Lower leg skin (tissue), 3 donors: Measurements from ENCODE around the gene CACNA1H.

Experiments used
- POLR2A ChIP-seq, 2 donors: fragments of 450-650 bp; IDR thresholded peaks; one replicate each; pipeline ENCODE4 v1.6.1; 2016 to 2017; ENCODE audit warnings: antibody characterized with exemption in 2 of 2, mild to moderate bottlenecking in 1 of 2, moderate library complexity in 1 of 2
- TF ChIP-seq, protein P1 (sequence below), 3 donors: fragments of 450-650 bp; IDR thresholded peaks; one replicate each; pipeline ENCODE4 v1.5.1; 2016; ENCODE audit warnings: antibody characterized with exemption in 3 of 3, mild to moderate bottlenecking in 3 of 3, moderate library complexity in 2 of 3

DNA sequence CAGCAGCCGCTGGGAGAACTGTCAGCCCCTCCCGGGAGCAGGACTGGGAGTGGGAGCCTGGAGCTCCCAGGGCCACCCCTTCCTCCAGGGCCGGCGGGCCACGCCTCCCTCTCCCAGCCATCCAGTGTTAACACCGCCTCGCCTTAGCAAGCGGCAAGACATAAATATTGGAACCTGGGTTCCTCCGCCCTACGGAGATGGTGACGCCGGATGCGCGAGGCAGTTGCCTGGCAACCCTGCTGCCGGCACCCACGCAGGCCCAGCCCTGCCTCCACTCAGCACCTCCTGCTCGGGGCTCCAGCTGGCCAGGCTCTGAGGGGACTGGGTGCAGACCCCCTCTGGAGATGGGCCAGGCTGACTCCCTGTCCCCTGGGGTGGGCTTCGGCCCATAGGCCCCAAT is 27.4 kb upstream of the CACNA1H start:
- TF ChIP-seq, protein P1, sequence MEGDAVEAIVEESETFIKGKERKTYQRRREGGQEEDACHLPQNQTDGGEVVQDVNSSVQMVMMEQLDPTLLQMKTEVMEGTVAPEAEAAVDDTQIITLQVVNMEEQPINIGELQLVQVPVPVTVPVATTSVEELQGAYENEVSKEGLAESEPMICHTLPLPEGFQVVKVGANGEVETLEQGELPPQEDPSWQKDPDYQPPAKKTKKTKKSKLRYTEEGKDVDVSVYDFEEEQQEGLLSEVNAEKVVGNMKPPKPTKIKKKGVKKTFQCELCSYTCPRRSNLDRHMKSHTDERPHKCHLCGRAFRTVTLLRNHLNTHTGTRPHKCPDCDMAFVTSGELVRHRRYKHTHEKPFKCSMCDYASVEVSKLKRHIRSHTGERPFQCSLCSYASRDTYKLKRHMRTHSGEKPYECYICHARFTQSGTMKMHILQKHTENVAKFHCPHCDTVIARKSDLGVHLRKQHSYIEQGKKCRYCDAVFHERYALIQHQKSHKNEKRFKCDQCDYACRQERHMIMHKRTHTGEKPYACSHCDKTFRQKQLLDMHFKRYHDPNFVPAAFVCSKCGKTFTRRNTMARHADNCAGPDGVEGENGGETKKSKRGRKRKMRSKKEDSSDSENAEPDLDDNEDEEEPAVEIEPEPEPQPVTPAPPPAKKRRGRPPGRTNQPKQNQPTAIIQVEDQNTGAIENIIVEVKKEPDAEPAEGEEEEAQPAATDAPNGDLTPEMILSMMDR (IDR thresholded peaks at IDR 0.05): no peak
- TF ChIP-seq POLR2A (IDR thresholded peaks at IDR 0.05): no peak
